Mesothelial cell of epicardium (in vitro differentiated cells): Measurements from ENCODE around the gene PLXNA2. TPM values are rescaled to one million over a fixed set of nuclear protein-coding genes. Genes with fewer than 3 reads are reported as not detected.

Source experiments
- DNase-seq, 2 experiments: peaks; one replicate each; pipeline ENCODE4 v3.0.0; 2021; ENCODE audit warnings: low spot score in 2 of 2; ENCODE audit not compliant: unreplicated experiment in 2 of 2
- H3K27ac Mint-ChIP-seq: 2 replicates; pipeline ENCODE4 v1.8.0; 2021; ENCODE audit warnings: mixed read lengths
- H3K27me3 Mint-ChIP-seq: 2 replicates; pipeline ENCODE4 v1.8.0; 2021; ENCODE audit warnings: low read depth, mixed read lengths
- H3K36me3 Mint-ChIP-seq: 2 replicates; pipeline ENCODE4 v1.8.0; 2021; ENCODE audit warnings: mixed read lengths
- H3K4me1 Mint-ChIP-seq: 2 replicates; pipeline ENCODE4 v1.8.0; 2021; ENCODE audit warnings: mixed read lengths
- H3K4me3 Mint-ChIP-seq: 2 replicates; pipeline ENCODE4 v1.8.0; 2021; ENCODE audit warnings: mild to moderate bottlenecking, moderate library complexity, mixed read lengths
- H3K9me3 Mint-ChIP-seq: 2 replicates; pipeline ENCODE4 v1.8.0; 2021; ENCODE audit warnings: mixed read lengths
- CTCF ChIP-seq: fragments of 200-600 bp; sonication (generic); IDR thresholded peaks from one replicate; pipeline ENCODE4 v1.5.0; 2021; ENCODE audit warnings: antibody characterized with exemption; ENCODE audit not compliant: unreplicated experiment
- total RNA-seq: library from RNA; stranded (reverse); gene quantifications from 3 replicates; pipeline ENCODE4 v1.2.1, GENCODE V29; 2021

The PLXNA2 gene
- total RNA-seq, 1 donor from 2014 or later, result 14.7 TPM

- Mint-ChIP-seq H3K27ac (no peak overlapping the region), H3K4me3 (no peak overlapping the region), H3K9me3 (no peaks in the 10 kb centered on the region), H3K36me3 (no peaks in the 10 kb centered on the region), H3K4me1 (peaks cover 38% of the 10 kb centered on the region), H3K27me3 (peaks cover 15% of the 10 kb centered on the region)
- TF ChIP-seq CTCF, result no peak
- no peak for DNase-seq
Observed at GRCh38 chr1:208100906-208101305, 143.3 kb downstream of the PLXNA2 start.

GRCh38 chr1:208100106-208100505, 144.1 kb downstream of the PLXNA2 start:
- DNase-seq, result no peak
- Mint-ChIP-seq H3K27me3 (peaks cover 15% of the 10 kb centered on the region), H3K27ac (no peak overlapping the region), H3K4me1 (peaks cover 31% of the 10 kb centered on the region), H3K9me3 (no peaks in the 10 kb centered on the region), H3K36me3 (no peaks in the 10 kb centered on the region), H3K4me3 (no peak overlapping the region)
- TF ChIP-seq CTCF, result no peak

GRCh38 chr1:208098773-208099172, 145.4 kb downstream of the PLXNA2 start:
- H3K27ac Mint-ChIP-seq, result no peak overlapping the region
- H3K36me3 Mint-ChIP-seq, result no peaks in the 10 kb centered on the region
- H3K4me1 Mint-ChIP-seq, result peaks cover 25% of the 10 kb centered on the region
- no peak overlapping the region for H3K4me3 Mint-ChIP-seq
- peaks cover 9% of the 10 kb centered on the region for H3K27me3 Mint-ChIP-seq
- no peaks in the 10 kb centered on the region for H3K9me3 Mint-ChIP-seq
- no peak for TF ChIP-seq CTCF
- no peak for DNase-seq

- H3K27me3 Mint-ChIP-seq, result peaks cover 2% of the 10 kb centered on the region
- no peak overlapping the region for H3K27ac Mint-ChIP-seq
- peak; percentile 36 to 66 for DNase-seq
- H3K4me1 Mint-ChIP-seq, result peaks cover 14% of the 10 kb centered on the region
- no peak overlapping the region for H3K4me3 Mint-ChIP-seq
- peaks cover 10% of the 10 kb centered on the region for H3K36me3 Mint-ChIP-seq
- H3K9me3 Mint-ChIP-seq, result peaks cover 3% of the 10 kb centered on the region
- TF ChIP-seq CTCF, result peak; percentile 58
Observed at GRCh38 chr1:208093754-208094719, 150.1 kb downstream of the PLXNA2 start.

- Mint-ChIP-seq H3K27me3 (no peaks in the 10 kb centered on the region), H3K27ac (no peak overlapping the region), H3K4me1 (peaks cover 12% of the 10 kb centered on the region), H3K4me3 (no peak overlapping the region), H3K9me3 (peaks cover 3% of the 10 kb centered on the region), H3K36me3 (peaks cover 10% of the 10 kb centered on the region)
- TF ChIP-seq CTCF, result no peak
- DNase-seq, result no peak
Observed at GRCh38 chr1:208093046-208093445, 151.1 kb downstream of the PLXNA2 start.
